HG03378 (cell line): ENCODE data around the gene GUCA2A.

Source experiments
- ATAC-seq: cut with Tn5 transposase; IDR thresholded peaks from one replicate; pipeline ENCODE4 v1.9.1; 2021; ENCODE audit warnings: mild to moderate bottlenecking, moderate library complexity; ENCODE audit not compliant: unreplicated experiment

GUCA2A gene

GRCh38 chr1:42155362-42155761 is 9.2 kb downstream of the GUCA2A start:
- no peak for ATAC-seq

- ATAC-seq, result no peak
Measured at GRCh38 chr1:42154685-42155084, 9.9 kb downstream of the GUCA2A start.

- no peak for ATAC-seq
Measured at GRCh38 chr1:42153624-42154023, 10.9 kb downstream of the GUCA2A start.

GRCh38 chr1:42152907-42153600 is 11.5 kb downstream of the GUCA2A start, which contains the start of gene GUCA2B:
Gene GUCA2B (plus strand): TSS chr1:42153410. CDS start chr1:42153451, 41 bp downstream.
- no peak for ATAC-seq

- ATAC-seq, result no peak
Measured at GRCh38 chr1:42152119-42152518, 12.4 kb downstream of the GUCA2A start.

GRCh38 chr1:42150651-42151050 is 13.9 kb downstream of the GUCA2A start:
- ATAC-seq, result no peak

GRCh38 chr1:42148166-42148565 is 16.4 kb downstream of the GUCA2A start:
- ATAC-seq, result no peak

- no peak for ATAC-seq
Measured at GRCh38 chr1:42146626-42147320, 17.8 kb downstream of the GUCA2A start.

- ATAC-seq, result no peak
Measured at GRCh38 chr1:42145764-42146625, 18.6 kb downstream of the GUCA2A start.

GRCh38 chr1:42145389-42145716 is 19.2 kb downstream of the GUCA2A start:
- no peak for ATAC-seq

GRCh38 chr1:42144711-42145388 is 19.7 kb downstream of the GUCA2A start:
- ATAC-seq, result no peak

- no peak for ATAC-seq
Measured at GRCh38 chr1:42143896-42144710, 20.4 kb downstream of the GUCA2A start.

- ATAC-seq, result no peak
Measured at GRCh38 chr1:42142894-42143675, 21.5 kb downstream of the GUCA2A start.

- ATAC-seq, result no peak
Measured at GRCh38 chr1:42141978-42142377, 22.6 kb downstream of the GUCA2A start.

- no peak for ATAC-seq
Measured at GRCh38 chr1:42140191-42140590, 24.4 kb downstream of the GUCA2A start.

GRCh38 chr1:42139444-42139843 is 25.1 kb downstream of the GUCA2A start:
- ATAC-seq, result no peak

- ATAC-seq, result no peak
Measured at GRCh38 chr1:42138586-42138985, 26.0 kb downstream of the GUCA2A start.

GRCh38 chr1:42137766-42138165 is 26.8 kb downstream of the GUCA2A start:
- no peak for ATAC-seq

- no peak for ATAC-seq
Measured at GRCh38 chr1:42136466-42136865, 28.1 kb downstream of the GUCA2A start.
